ENCODE results near the gene DDR2. TPM values are rescaled to one million over a fixed set of nuclear protein-coding genes. Genes with fewer than 3 reads are reported as not detected.

Gene DDR2
- total RNA-seq, 1 donor, result 289 TPM

DNA sequence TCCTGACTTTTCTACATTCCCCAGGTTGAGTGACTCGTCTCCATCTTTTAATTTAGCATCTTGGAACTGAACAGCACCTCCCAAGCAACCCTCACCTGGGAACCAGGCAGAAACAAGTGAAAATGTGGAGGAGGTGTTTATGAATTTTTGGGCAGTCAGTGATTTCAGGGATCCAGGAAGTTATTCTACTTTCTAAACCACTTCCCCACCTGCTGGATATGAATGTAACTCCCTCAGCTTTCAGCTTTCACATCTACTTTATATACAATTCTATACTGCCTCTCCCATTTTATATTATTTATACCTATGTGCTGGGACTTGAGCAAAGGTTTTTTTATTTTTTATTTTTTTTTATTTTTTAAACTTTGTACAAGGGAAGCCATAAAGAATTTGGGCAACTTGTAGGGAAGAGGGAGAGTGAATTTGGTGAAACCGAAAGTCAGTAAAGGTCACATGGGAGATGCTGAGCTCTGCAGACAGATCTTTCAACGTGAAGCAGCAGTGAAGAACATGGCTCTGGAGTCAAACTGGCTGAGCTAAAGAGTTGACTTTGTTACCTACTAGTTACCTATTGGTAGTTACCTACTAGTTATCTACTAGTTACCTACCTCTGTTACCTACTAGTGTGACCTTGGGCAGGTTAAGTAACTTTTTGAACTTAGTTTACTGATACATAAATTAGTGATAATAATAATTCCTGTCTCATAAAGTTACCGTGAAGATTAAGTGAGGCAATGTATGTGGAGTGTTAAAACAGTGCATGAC is 45.5 kb downstream of the DDR2 start:
- no peak for DNase-seq (ENCODE audit: low read depth)
- no peak overlapping the region for H3K4me3 ChIP-seq (ENCODE audit: low read depth, low read length)
- TF ChIP-seq, protein P1, sequence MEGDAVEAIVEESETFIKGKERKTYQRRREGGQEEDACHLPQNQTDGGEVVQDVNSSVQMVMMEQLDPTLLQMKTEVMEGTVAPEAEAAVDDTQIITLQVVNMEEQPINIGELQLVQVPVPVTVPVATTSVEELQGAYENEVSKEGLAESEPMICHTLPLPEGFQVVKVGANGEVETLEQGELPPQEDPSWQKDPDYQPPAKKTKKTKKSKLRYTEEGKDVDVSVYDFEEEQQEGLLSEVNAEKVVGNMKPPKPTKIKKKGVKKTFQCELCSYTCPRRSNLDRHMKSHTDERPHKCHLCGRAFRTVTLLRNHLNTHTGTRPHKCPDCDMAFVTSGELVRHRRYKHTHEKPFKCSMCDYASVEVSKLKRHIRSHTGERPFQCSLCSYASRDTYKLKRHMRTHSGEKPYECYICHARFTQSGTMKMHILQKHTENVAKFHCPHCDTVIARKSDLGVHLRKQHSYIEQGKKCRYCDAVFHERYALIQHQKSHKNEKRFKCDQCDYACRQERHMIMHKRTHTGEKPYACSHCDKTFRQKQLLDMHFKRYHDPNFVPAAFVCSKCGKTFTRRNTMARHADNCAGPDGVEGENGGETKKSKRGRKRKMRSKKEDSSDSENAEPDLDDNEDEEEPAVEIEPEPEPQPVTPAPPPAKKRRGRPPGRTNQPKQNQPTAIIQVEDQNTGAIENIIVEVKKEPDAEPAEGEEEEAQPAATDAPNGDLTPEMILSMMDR (IDR thresholded peaks at IDR 0.05; ENCODE audit: insufficient read depth, low read depth, low read length), result no peak

DNA sequence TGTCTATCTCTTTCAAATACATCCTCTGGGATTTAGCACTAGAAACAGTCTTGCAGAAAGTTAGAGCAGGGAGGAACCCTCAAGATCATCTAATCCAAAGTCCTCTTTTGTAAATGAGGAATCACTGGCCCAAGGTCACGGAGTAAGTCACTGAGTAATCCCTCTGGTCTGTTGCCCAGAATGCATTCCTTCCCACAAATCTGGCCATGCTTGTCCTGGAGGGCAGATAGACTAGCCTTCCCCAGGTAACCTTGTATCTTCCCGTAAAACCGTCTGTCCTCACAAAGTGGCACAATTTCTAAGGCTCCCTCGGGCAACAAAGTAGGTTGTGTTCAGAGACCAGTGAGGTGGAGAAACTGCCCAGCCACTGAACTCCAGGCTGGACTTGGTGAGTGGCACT is 46.2 kb downstream of the DDR2 start:
- DNase-seq (ENCODE audit: low read depth), result peak; percentile 85
- H3K4me3 ChIP-seq (ENCODE audit: low read depth, low read length), result no peak overlapping the region
- TF ChIP-seq, protein P1 (IDR thresholded peaks at IDR 0.05; ENCODE audit: insufficient read depth, low read depth, low read length), result no peak

DNA sequence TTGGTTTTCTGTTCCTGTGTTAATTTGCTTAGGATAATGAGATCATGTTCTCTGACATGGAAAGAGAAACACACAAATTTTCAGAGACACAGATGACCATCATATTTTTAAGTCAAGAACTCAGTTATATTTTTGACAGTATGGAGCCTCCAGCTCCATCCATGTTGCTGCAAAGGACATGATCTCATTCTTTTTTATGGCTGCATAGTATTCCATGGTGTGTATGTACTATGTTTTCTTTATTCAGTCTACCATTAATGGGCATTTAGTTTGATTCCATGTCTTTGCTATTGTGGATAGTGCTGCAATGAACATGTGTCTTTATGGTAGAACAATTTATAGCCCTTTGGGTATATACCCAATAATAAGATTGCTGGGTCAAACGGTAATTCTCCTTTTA is 47.0 kb downstream of the DDR2 start:
- TF ChIP-seq, protein P1 (IDR thresholded peaks at IDR 0.05; ENCODE audit: insufficient read depth, low read depth, low read length), result no peak

DNA sequence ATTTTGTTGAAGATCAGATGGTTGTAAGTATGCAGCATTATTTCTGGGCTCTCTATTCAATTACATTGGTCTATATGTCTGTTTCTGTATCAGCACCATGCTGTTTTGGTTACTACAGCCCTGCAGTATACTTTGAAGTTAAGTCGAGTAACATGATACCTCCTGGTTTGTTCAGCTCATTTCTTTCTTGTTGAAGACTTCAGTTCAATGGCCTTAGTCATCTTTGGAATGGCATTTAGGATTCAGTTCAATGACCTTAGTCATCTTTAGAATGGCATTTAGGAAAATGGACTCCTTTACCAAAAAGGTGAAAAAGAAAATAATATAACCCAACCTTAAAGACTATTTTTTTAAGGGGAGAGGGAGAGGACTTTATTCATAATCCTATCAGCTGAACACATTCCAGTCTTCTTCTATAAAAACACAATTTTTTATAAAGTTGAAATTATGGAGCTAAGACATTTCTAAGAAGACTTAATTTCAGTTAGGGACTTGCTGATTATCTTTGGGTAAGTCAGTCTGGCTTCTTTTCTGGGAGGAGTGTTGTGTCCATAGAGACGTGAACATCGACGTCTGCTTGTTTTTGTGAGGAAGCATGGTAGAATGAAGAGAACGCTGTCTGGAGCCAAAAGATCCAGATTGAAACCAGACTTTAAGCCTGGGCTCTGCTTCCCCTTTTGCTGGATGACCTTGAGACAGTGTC is 48.3 kb downstream of the DDR2 start:
- peak; percentile 54 for DNase-seq (ENCODE audit: low read depth)
- TF ChIP-seq, protein P1 (IDR thresholded peaks at IDR 0.05; ENCODE audit: insufficient read depth, low read depth, low read length), result no peak
- no peak overlapping the region for H3K4me3 ChIP-seq (ENCODE audit: low read depth, low read length)

More for the DNA sequence above, 47.0 kb downstream of the DDR2 start:
- no peak for DNase-seq (ENCODE audit: low read depth)
- no peak overlapping the region for H3K4me3 ChIP-seq (ENCODE audit: low read depth, low read length)

DNA sequence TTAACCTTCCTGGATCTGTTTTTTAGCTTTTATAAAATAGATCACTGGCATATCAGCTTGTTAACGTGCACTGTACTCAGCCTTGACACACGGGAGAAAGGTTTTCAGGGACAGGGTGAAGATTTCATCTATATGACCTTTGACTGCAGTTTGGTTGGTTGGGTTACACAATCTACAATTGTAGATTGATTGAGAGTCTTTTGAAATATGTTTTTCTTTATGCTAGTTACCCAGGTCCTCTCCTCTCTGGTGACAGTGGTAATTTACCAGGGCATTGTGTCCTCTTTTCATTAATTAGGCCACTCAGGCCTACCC is 48.8 kb downstream of the DDR2 start:
- DNase-seq (ENCODE audit: low read depth), result no peak
- TF ChIP-seq, protein P1 (IDR thresholded peaks at IDR 0.05; ENCODE audit: insufficient read depth, low read depth, low read length), result no peak
- no peak overlapping the region for H3K4me3 ChIP-seq (ENCODE audit: low read depth, low read length)

DNA sequence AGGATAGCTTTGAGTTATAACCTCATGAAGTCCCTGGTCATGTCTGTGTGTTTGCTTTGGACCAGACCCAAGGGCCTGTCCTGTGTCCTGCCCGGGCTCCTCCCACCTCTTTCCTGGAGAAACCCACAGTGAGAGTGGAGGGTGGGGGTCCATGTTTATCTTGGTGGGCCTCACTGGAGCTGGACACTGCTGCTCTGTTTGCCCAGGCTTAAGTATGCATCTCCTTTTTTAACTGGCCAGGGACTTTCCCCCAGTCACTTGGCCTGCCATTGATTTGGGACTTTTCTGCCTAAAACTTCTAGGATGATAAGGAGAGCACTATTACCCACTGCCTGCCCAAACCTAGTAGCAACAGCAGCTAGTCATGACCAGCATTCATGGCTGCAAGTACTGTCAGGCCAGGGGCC is 49.8 kb downstream of the DDR2 start:
- H3K4me3 ChIP-seq (ENCODE audit: low read depth, low read length), result no peak overlapping the region
- TF ChIP-seq, protein P1 (IDR thresholded peaks at IDR 0.05; ENCODE audit: insufficient read depth, low read depth, low read length), result no peak
- no peak for DNase-seq (ENCODE audit: low read depth)
